HG02610 (cell line): Measurements from ENCODE around the gene TMEM163.
"Not testable (repeated sequence)": the region's sequence is repeated elsewhere in the genome, so short reads cannot be mapped to it uniquely, and the experiment has no call there.

Experiments used
- ATAC-seq: cut with Tn5 transposase; IDR thresholded peaks from one replicate; pipeline ENCODE4 v1.9.1; 2021; ENCODE audit warnings: mild to moderate bottlenecking, moderate library complexity; ENCODE audit not compliant: unreplicated experiment

Gene TMEM163

GRCh38 chr2:134623796-134624195, 95.0 kb downstream of the TMEM163 start:
- ATAC-seq = peak; percentile 92

DNA sequence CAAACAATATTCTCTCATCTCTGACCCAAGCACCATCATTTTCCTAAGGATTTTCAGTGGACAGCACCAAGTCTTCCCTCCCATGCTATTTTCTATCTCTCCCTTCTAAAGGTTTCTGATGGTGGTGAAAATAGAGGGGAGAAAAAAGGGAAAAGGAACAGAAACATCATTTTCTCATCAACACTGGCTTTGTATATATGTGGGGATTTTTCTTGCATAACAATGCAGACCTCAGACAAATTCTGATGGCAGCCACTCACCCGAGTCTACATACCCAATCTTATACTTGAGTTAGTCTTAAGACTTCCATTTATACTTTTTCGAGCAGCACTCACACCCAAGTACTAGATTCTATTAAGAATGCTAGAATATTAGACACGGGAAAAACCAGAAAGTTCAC, 95.8 kb downstream of the TMEM163 start:
- no peak for ATAC-seq

DNA sequence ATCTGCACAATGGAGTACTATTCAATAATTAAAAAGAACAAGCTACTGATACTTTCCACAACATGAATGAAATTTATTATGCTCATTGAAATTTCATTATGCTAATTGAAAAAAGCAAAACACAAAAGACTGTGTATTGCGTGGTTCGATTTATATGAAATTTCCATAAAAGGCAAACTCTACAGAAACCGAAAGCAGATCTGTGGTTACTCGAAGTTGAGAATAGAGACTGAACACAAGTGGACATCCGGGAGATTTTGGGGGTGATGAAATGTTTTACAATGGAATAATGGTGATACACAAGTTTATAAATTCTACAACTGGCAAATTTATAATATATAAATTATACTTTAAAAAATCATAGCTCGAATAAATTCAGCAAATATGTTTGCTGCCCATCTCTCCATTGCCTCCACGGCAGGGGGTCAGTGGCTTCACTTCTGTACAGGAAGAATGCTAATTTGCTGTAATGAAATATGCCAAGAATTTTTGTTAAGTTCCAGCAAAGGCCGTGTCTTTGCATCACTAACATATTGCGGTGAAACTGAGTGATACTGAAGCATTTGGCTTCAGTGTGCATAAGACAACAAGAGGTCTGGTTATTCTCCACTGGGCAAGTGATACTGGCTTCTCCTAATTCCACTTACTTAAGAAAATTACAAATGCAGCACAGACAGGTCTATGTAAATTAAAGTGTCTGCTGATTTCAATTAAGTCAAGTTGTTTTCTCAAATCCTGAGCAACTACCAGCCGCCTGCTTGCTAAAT, 96.7 kb downstream of the TMEM163 start:
- ATAC-seq = no peak

GRCh38 chr2:134619250-134619649, 99.5 kb downstream of the TMEM163 start:
- no peak for ATAC-seq

- not testable (repeated sequence) for ATAC-seq
These were observed 103.3 kb downstream of the TMEM163 start for GRCh38 chr2:134615480-134615879.

GRCh38 chr2:134611316-134611715, 107.5 kb downstream of the TMEM163 start:
- ATAC-seq = no peak

DNA sequence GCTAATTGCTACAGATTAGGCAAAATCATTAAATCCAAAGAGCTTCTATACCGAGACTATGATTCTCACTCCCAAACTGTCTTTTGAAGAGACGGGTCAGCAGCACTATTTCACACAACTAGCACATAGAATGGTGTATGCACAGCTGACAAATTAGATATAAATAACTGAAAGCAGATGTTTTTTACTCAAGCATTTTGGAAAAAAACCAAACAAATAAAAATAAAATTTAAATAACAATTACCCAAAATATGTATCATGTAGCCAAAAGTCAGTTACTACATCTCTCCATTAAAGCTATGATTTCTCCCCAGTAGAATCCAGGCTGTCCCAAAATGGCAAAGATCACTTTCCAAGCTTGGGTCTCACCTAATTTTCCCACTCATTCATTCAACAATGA, 107.9 kb downstream of the TMEM163 start:
- no peak for ATAC-seq

GRCh38 chr2:134609924-134610513, 108.8 kb downstream of the TMEM163 start:
- no peak for ATAC-seq

GRCh38 chr2:134603966-134604365, 114.8 kb downstream of the TMEM163 start:
- ATAC-seq = no peak

- ATAC-seq = no peak
These were observed 116.1 kb downstream of the TMEM163 start for GRCh38 chr2:134602666-134603065.

DNA sequence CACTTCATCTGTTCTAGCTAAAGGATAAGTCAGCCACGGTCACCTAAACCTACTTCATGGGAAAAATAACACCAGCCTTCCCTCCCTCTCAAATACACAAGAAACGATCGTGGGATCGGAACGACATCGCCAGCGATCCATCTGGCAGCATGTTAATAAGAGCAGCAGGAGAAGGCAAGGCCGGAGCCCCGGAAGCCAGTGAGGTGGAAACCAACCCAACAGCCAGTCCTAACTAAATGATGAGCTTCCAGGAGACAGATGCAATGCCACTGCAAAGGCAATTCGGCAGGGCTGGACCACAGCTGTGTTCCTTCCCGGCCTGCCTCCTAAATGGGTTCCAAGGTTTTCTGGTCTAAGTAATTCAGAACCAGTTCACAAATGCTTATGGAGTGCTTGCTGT, 117.5 kb downstream of the TMEM163 start:
- no peak for ATAC-seq

DNA sequence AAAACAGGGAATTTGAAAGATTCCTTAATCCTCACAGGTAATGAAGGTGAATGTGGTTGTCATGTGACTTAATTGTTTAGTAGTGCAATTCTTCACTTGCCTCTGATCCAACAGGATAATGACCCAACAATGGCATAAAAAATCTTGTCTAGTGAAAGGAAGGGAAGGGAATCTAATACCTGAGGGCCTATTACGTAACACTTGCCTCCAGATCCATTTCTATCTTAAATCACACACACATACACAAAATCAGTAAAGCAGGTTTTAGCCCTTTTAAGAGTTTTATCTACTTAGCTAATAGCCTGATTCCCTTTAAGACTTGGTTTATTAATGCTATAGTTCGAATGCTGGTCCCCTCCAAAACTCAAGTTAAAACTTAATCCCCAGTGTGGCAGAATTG, 118.6 kb downstream of the TMEM163 start:
- ATAC-seq = no peak

GRCh38 chr2:134599236-134599635, 119.6 kb downstream of the TMEM163 start:
- ATAC-seq = no peak

DNA sequence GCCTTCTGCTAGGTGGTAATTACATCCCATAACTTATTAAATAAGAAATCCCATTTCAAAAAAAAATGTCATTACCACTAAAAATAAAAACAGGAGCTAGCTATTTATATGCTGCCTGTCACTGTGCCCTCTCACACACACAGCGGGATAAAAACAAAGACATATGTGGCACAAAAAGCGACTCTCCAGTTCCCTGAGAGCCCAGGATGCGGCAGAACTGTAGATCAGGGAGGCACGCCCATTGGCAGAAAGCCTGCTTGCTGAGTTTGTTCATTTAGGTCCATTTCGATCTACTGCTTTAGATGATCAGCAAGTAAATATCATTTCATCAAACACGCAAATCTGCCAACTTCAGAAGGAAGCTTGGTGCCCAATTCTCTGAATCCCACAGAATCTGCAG, 124.4 kb downstream of the TMEM163 start:
- ATAC-seq = no peak

GRCh38 chr2:134593519-134593918, 125.3 kb downstream of the TMEM163 start:
- no peak for ATAC-seq

- no peak for ATAC-seq
These were observed 126.4 kb downstream of the TMEM163 start for GRCh38 chr2:134592377-134592776.

- no peak for ATAC-seq
These were observed 127.3 kb downstream of the TMEM163 start for GRCh38 chr2:134591526-134591925.

- no peak for ATAC-seq
These were observed 128.1 kb downstream of the TMEM163 start for GRCh38 chr2:134590679-134591078.

DNA sequence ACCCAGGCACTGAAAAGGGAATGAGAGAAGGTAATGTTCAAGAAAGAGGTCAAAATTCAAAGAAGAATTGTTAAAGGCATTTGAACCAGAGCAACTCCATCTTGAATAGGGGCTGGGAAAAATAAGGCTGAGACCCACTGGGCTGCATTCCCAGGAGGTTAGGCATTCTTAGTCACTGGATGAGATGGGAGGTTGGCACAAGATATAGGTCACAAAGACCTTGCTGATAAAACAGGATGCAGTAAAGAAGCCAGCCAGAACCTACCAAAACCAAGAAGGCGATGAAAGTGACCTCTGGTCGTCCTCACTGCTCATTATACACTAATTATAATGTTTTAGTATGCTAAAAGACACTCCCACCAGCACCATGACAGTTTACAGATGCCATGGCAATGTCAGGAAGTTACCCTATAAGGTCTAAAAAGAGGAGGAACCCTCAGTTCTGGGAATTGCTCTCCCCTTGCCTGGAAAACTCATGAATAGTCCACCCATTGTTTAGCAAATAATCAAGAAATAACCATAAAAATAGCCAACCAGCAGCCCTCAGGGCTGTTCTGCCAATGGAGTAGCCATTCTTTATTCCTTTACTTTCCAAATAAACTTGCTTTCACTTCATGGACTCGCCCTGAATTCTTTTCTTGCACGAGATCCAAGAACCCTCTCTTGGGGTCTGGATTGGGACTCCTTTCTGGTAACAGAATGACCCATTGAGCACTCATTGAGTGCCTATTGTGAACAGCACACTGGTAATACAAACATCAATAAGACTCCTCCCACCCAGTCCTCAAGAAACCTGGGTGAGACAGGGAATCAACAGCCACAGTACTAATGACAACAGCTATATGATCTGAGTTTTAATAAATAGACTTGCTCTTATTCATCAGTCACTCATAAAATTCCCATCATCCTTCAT, 129.4 kb downstream of the TMEM163 start:
- ATAC-seq = not testable (repeated sequence)

DNA sequence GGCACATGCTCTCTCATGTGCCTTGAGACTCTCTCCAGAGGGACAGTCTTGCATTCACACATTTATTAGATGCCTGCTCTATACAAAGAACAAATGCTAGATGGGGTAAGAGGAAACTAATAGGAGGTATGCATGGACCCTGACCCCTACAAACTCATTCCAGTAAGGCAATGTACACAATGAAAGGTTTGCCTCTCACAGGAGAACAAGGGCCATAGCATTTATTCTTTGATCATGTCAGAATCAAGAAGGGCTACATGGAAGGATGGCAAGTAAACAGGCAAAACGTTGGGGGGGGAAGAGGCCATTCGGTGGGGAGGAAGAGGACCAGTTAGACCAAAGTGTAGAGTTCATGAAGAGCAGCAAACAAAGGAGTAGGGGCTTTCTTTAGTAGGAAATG, 130.2 kb downstream of the TMEM163 start:
- ATAC-seq = no peak

DNA sequence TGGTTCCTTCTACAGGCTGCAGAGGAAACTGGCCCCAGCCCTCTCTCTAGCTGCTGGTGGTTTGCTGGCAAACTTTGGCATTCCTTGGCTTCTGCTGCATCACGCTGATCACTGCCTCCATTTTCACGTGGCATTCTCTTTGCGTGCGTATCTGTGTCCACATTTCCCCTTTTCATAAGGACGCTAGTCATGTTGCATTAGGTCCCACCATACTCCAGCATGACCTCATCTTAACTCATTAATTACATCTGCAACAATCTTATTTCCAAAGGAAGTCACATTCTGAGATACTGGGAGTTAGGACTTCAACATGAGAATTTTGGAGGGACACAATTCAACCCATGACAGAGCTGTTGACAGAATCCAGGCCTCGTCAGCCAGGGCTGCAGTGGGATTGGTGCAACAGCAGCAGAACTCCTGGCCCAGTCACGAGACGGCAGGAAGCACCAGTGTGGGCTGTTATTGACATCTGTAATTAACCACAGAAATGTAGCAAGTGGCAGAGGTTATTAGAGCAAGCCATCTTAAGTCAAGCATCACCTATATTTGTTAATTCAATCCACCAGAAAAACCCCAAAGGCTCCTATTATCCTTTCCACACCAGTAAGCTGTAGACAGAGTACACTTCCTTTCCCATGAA, 132.4 kb downstream of the TMEM163 start:
- ATAC-seq = no peak
